Measurements from ENCODE around the gene B3GNT3. TPM values are rescaled to one million over a fixed set of nuclear protein-coding genes. Genes with fewer than 3 reads are reported as not detected.

The B3GNT3 gene
- total RNA-seq, 4 donors from 2014 or later, result 2.9 to 18.3 (median 10.7) TPM

- H3K4me3 ChIP-seq (ENCODE audit: low read depth, poor library complexity, severe bottlenecking), result peak within 1 kb of the TSS; percentile 90
- TF ChIP-seq POLR2A (IDR thresholded peaks at IDR 0.05) (peak in 1 of 2 donors; percentile 43), CTCF (IDR thresholded peaks at IDR 0.05) (peak in 1 of 3 donors; percentile 41)
- 0% methylated on average over 53 to 80 of the region's 80 CpGs for WGBS, 2 donors
- DNase-seq (ENCODE audit: low spot score in 2 of 2), result peak; percentile 99 to 100
- intact Hi-C loops (cut with DNase I; ENCODE audit: low total_unique reads), result loop anchor here (5.0 to 10.0 kb wide), 2 partner anchors 73 to 155 kb away; partner anchors contain the start of gene CCDC124
These were observed 64.8 kb downstream of the B3GNT3 start, which contains the start of gene RPL18A for GRCh38 chr19:17859533-17860330. Gene RPL18A (plus strand): TSS chr19:17859910. CDS start chr19:17859957, 47 bp downstream.

- intact Hi-C loops (cut with DNase I; ENCODE audit: low total_unique reads), result loop anchor here (5.0 kb wide), 1 partner anchor 72 kb away; the partner anchor contains the start of gene CCDC124
- H3K4me3 ChIP-seq (ENCODE audit: low read depth, poor library complexity, severe bottlenecking), result peak overlapping the region; percentile 90
- TF ChIP-seq POLR2A (IDR thresholded peaks at IDR 0.05), result no peak
- no peak for TF ChIP-seq CTCF (IDR thresholded peaks at IDR 0.05)
- WGBS, 2 donors, result 0 to 2% methylated on average over 22 of the region's 22 CpGs
- no peak for DNase-seq (ENCODE audit: low spot score in 2 of 2)
These were observed 65.5 kb downstream of the B3GNT3 start for GRCh38 chr19:17860331-17860992.

GRCh38 chr19:17860993-17861360 is 66.0 kb downstream of the B3GNT3 start:
- DNase-seq (ENCODE audit: low spot score in 2 of 2), result no peak
- intact Hi-C loops (cut with DNase I; ENCODE audit: low total_unique reads), result loop anchor here (5.0 kb wide), 1 partner anchor 71 kb away; the partner anchor contains the start of gene CCDC124
- WGBS, 2 donors, result 31 to 35% methylated on average over 7 of the region's 7 CpGs

GRCh38 chr19:17861542-17862402 is 66.8 kb downstream of the B3GNT3 start:
- H3K4me3 ChIP-seq (ENCODE audit: low read depth, poor library complexity, severe bottlenecking), result no peak overlapping the region
- 70 to 75% methylated on average over 22 to 23 of the region's 23 CpGs for WGBS, 2 donors
- no peak for TF ChIP-seq CTCF (IDR thresholded peaks at IDR 0.05)
- no peak for TF ChIP-seq POLR2A (IDR thresholded peaks at IDR 0.05)
- no peak for DNase-seq (ENCODE audit: low spot score in 2 of 2)
- intact Hi-C loops (cut with DNase I; ENCODE audit: low total_unique reads), result loop anchor here (5.0 kb wide), 1 partner anchor 71 kb away; the partner anchor contains the start of gene CCDC124

More at GRCh38 chr19:17860993-17861360, 66.0 kb downstream of the B3GNT3 start:
- peak overlapping the region; percentile 90 for H3K4me3 ChIP-seq (ENCODE audit: low read depth, poor library complexity, severe bottlenecking)
- no peak for TF ChIP-seq POLR2A (IDR thresholded peaks at IDR 0.05)
- no peak for TF ChIP-seq CTCF (IDR thresholded peaks at IDR 0.05)
